H9 (cell line): ENCODE measurements around the gene EFCAB5. TPM values are rescaled to one million over a fixed set of nuclear protein-coding genes. Genes with fewer than 3 reads are reported as not detected.
"Not testable (repeated sequence)": the region's sequence is repeated elsewhere in the genome, so short reads cannot be mapped to it uniquely, and the experiment has no call there.

ENCODE experiments used
- DNase-seq: peaks from one replicate; pipeline ENCODE4 v3.0.0-alpha.2; 2017
- H2AFZ ChIP-seq: one replicate; pipeline ENCODE4 v1.6.1; 2013; ENCODE audit warnings: mild to moderate bottlenecking, low read length, control low read depth, moderate library complexity
- H2AK5ac ChIP-seq: 2 replicates; pipeline ENCODE4 v1.6.1; 2013; ENCODE audit warnings: low read length, control low read depth, mixed read lengths; ENCODE audit not compliant: insufficient read length
- H2BK120ac ChIP-seq: one replicate; pipeline ENCODE4 v1.6.1; 2013; ENCODE audit warnings: low read depth, mild to moderate bottlenecking, low read length, control low read depth, inconsistent platforms; ENCODE audit not compliant: poor library complexity, severe bottlenecking
- H2BK12ac ChIP-seq: 2 replicates; pipeline ENCODE4 v1.6.1; 2013; ENCODE audit warnings: low read length, control low read depth, mixed read lengths, low read depth; ENCODE audit not compliant: insufficient read length
- H2BK15ac ChIP-seq: 2 replicates; pipeline ENCODE4 v1.6.1; 2013; ENCODE audit warnings: low read depth, low read length, control low read depth
- H2BK20ac ChIP-seq: one replicate; pipeline ENCODE4 v1.6.1; 2013; ENCODE audit warnings: low read depth, mild to moderate bottlenecking, low read length, control low read depth, inconsistent platforms; ENCODE audit not compliant: poor library complexity, severe bottlenecking
- H2BK5ac ChIP-seq: 2 replicates; pipeline ENCODE4 v1.6.1; 2013; ENCODE audit warnings: low read length, control low read depth, mixed read lengths; ENCODE audit not compliant: insufficient read length
- H3K14ac ChIP-seq: 2 replicates; pipeline ENCODE4 v1.6.1; 2013; ENCODE audit warnings: low read length, control low read depth; ENCODE audit not compliant: insufficient read depth
- H3K18ac ChIP-seq: 2 replicates; pipeline ENCODE4 v1.6.1; 2013; ENCODE audit warnings: low read depth, mild to moderate bottlenecking, mixed read lengths, low read length, control low read depth; ENCODE audit not compliant: insufficient read length
- H3K23ac ChIP-seq: 2 replicates; pipeline ENCODE4 v1.6.1; 2013; ENCODE audit warnings: low read length, control low read depth, mixed read lengths, low read depth; ENCODE audit not compliant: insufficient read length
- H3K23me2 ChIP-seq: 2 replicates; pipeline ENCODE4 v1.6.1; 2013; ENCODE audit warnings: low read depth, mild to moderate bottlenecking, mixed read lengths, low read length, control low read depth; ENCODE audit not compliant: insufficient read length, poor library complexity, severe bottlenecking
- H3K27ac ChIP-seq: 2 replicates; pipeline ENCODE4 v1.5.1; 2013; ENCODE audit warnings: low read length, control low read depth, mixed read lengths, low read depth; ENCODE audit not compliant: insufficient read length
- H3K27me3 ChIP-seq: 2 replicates; pipeline ENCODE4 v1.6.1; 2013; ENCODE audit warnings: low read length, control low read depth, inconsistent platforms; ENCODE audit not compliant: insufficient read depth
- H3K4ac ChIP-seq: 2 replicates; pipeline ENCODE4 v1.6.1; 2013; ENCODE audit warnings: low read depth, mild to moderate bottlenecking, control low read depth, inconsistent platforms, low read length, moderate library complexity
- H3K4me1 ChIP-seq: 2 replicates; pipeline ENCODE4 v1.6.1; 2013; ENCODE audit warnings: low read length, control low read depth, inconsistent platforms; ENCODE audit not compliant: insufficient read depth
- H3K4me2 ChIP-seq: 2 replicates; pipeline ENCODE4 v1.6.1; 2013; ENCODE audit warnings: low read length, control low read depth, mixed read lengths; ENCODE audit not compliant: insufficient read length, insufficient read depth
- H3K56ac ChIP-seq: 2 replicates; pipeline ENCODE4 v1.6.1; 2013; ENCODE audit warnings: low read depth, mild to moderate bottlenecking, mixed read lengths, low read length, control low read depth; ENCODE audit not compliant: insufficient read length
- H3K79me1 ChIP-seq: 2 replicates; pipeline ENCODE4 v1.6.1; 2013; ENCODE audit warnings: low read depth, mild to moderate bottlenecking, moderate library complexity, low read length, control low read depth, inconsistent platforms; ENCODE audit not compliant: insufficient read depth, poor library complexity, severe bottlenecking
- H3K79me2 ChIP-seq: 2 replicates; pipeline ENCODE4 v1.6.1; 2013; ENCODE audit warnings: low read length, control low read depth, inconsistent platforms; ENCODE audit not compliant: insufficient read depth
- H3K9ac ChIP-seq: 2 replicates; pipeline ENCODE4 v1.6.1; 2013; ENCODE audit warnings: low read length, control low read depth, mixed read lengths; ENCODE audit not compliant: insufficient read length; ENCODE audit errors: extremely low read depth
- H3K9me3 ChIP-seq: one replicate; pipeline ENCODE4 v1.6.1; 2013; ENCODE audit warnings: low read depth, low read length, inconsistent platforms; ENCODE audit not compliant: control insufficient read depth
- H3T11ph ChIP-seq: one replicate; pipeline ENCODE4 v1.6.1; 2013; ENCODE audit warnings: mild to moderate bottlenecking, low read length, control low read depth, inconsistent platforms
- H4K20me1 ChIP-seq: one replicate; pipeline ENCODE4 v1.6.1; 2013; ENCODE audit not compliant: control insufficient read depth, insufficient read length, insufficient read depth
- H4K5ac ChIP-seq: 2 replicates; pipeline ENCODE4 v1.6.1; 2013; ENCODE audit warnings: low read depth, mild to moderate bottlenecking, mixed read lengths, low read length, control low read depth; ENCODE audit not compliant: insufficient read length
- H4K8ac ChIP-seq: replicated peaks from 2 replicates; pipeline ENCODE4 v1.6.1; 2013; ENCODE audit warnings: low read length, control low read depth, mixed read lengths, low read depth; ENCODE audit not compliant: insufficient read length
- H4K91ac ChIP-seq: 2 replicates; pipeline ENCODE4 v1.6.1; 2013; ENCODE audit warnings: low read depth, mild to moderate bottlenecking, moderate library complexity, mixed read lengths, low read length, control low read depth; ENCODE audit not compliant: insufficient read length
- H3K27ac Mint-ChIP-seq, 3 experiments: 2 replicates in 2 of 3; 3 replicates in 1 of 3; pipeline ENCODE4 v1.8.0; 2020 to 2021; ENCODE audit warnings: mixed read lengths in 3 of 3, mild to moderate bottlenecking in 1 of 3, moderate library complexity in 1 of 3
- H3K27me3 Mint-ChIP-seq: 2 replicates; pipeline ENCODE4 v1.8.0; 2021; ENCODE audit warnings: low read depth, mild to moderate bottlenecking, moderate library complexity, mixed read lengths
- H3K36me3 Mint-ChIP-seq, 3 experiments: 2 replicates in 2 of 3; 3 replicates in 1 of 3; pipeline ENCODE4 v1.8.0; 2020 to 2021; ENCODE audit warnings: low read depth in 3 of 3, mixed read lengths in 3 of 3; ENCODE audit not compliant: insufficient read depth in 1 of 3
- H3K4me1 Mint-ChIP-seq, 2 experiments: 2 replicates each; pipeline ENCODE4 v1.8.0; 2020; ENCODE audit warnings: mixed read lengths in 2 of 2
- H3K4me3 Mint-ChIP-seq, 2 experiments: 2 replicates in 1 of 2; 3 replicates in 1 of 2; pipeline ENCODE4 v1.8.0; 2020 to 2021; ENCODE audit warnings: mild to moderate bottlenecking in 2 of 2, mixed read lengths in 2 of 2, moderate library complexity in 1 of 2
- H3K9me3 Mint-ChIP-seq, 2 experiments: 2 replicates in 1 of 2; 3 replicates in 1 of 2; pipeline ENCODE4 v1.8.0; 2020; ENCODE audit warnings: mild to moderate bottlenecking in 2 of 2, mixed read lengths in 2 of 2, moderate library complexity in 1 of 2
- WGBS: extraction: QIAGEN DNeasy Blood & Tissue Kit; methylation state at CpG from one replicate; pipeline ENCODE4 v1.1.7; 2013; ENCODE audit warnings: missing lambda C conversion rate, low lambda C conversion rate, mixed read lengths; ENCODE audit not compliant: insufficient read length; ENCODE audit errors: extremely low coverage; 5-methylcytosine and 5-hydroxymethylcytosine counted together
- total RNA-seq: library from RNA; stranded (reverse); gene quantifications from 2 replicates; pipeline ENCODE4 v1.2.1, GENCODE V29; 2021
- TF ChIP-seq, protein P1 (sequence below): fragments of 200-600 bp; sonication (generic); conservative IDR thresholded peaks from 3 replicates; pipeline ENCODE4 v1.8.0; 2021; ENCODE audit warnings: antibody characterized with exemption, mild to moderate bottlenecking

Gene EFCAB5
- total RNA-seq, 1 experiment from 2014 or later: not detected

DNA sequence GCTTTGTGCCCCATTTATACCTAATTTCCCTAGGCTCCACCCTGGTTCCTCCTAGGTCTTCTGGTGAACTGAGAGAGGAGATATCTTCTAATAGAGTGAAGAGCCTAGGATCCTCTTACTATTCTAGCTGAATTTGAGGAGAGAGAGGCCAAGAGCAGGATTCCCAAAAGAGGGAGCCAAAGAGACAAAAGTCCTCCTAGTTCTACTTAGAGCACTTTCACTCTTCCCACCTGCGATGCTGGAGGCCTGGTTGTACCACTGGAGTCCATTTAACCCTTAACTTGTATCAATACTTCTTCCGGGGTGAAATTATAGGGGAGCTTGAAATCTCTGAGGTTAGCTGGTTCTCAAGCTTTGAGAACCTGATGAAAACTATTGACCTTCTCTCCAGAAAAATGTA lies 8.1 kb upstream of the EFCAB5 start:
- Histone ChIP-seq H3K56ac (no peak overlapping the region), H3K9me3 (no peaks in the 10 kb centered on the region), H2BK5ac (no peak overlapping the region), H4K91ac (no peak overlapping the region), H4K8ac (no peak overlapping the region), H3K27ac (no peak overlapping the region), H3K4me2 (no peak overlapping the region), H3K79me2 (peaks cover under 1% of the 10 kb centered on the region; the same call in 1 of the 2 replicates), H2AFZ (no peak overlapping the region), H3K27me3 (no peaks in the 10 kb centered on the region), H3K23ac (no peak overlapping the region), H3T11ph (no peak overlapping the region), H3K4me1 (no peaks in the 10 kb centered on the region; the same call in 1 of the 2 replicates), H2BK15ac (no peak overlapping the region), H3K9ac (no peak overlapping the region), H3K23me2 (peaks cover 11% of the 10 kb centered on the region), H2BK20ac (no peak overlapping the region), H2BK120ac (no peak overlapping the region), H2BK12ac (no peak overlapping the region), H3K18ac (no peak overlapping the region), H4K20me1 (no peaks in the 10 kb centered on the region), H3K79me1 (no peaks in the 10 kb centered on the region), H4K5ac (no peak overlapping the region), H3K14ac (no peak overlapping the region), H3K4ac (no peak overlapping the region), H2AK5ac (no peak overlapping the region)
- Mint-ChIP-seq H3K27ac (no peak overlapping the region), H3K4me3 (no peak overlapping the region), H3K9me3 (no peaks in the 10 kb centered on the region; a peak in 1 of 5 replicates), H3K4me1 (peaks cover 2 to 6% of the 10 kb centered on the region in 2 experiments), H3K36me3 (no peaks in the 10 kb centered on the region), H3K27me3 (peaks cover 2% of the 10 kb centered on the region; the same call in 1 of the 2 replicates)
- DNase-seq: peak; percentile 40
- no CpG with 5 or more reads among the region's 2 CpGs for WGBS
- TF ChIP-seq, protein P1, sequence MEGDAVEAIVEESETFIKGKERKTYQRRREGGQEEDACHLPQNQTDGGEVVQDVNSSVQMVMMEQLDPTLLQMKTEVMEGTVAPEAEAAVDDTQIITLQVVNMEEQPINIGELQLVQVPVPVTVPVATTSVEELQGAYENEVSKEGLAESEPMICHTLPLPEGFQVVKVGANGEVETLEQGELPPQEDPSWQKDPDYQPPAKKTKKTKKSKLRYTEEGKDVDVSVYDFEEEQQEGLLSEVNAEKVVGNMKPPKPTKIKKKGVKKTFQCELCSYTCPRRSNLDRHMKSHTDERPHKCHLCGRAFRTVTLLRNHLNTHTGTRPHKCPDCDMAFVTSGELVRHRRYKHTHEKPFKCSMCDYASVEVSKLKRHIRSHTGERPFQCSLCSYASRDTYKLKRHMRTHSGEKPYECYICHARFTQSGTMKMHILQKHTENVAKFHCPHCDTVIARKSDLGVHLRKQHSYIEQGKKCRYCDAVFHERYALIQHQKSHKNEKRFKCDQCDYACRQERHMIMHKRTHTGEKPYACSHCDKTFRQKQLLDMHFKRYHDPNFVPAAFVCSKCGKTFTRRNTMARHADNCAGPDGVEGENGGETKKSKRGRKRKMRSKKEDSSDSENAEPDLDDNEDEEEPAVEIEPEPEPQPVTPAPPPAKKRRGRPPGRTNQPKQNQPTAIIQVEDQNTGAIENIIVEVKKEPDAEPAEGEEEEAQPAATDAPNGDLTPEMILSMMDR: peak; percentile 62

DNA sequence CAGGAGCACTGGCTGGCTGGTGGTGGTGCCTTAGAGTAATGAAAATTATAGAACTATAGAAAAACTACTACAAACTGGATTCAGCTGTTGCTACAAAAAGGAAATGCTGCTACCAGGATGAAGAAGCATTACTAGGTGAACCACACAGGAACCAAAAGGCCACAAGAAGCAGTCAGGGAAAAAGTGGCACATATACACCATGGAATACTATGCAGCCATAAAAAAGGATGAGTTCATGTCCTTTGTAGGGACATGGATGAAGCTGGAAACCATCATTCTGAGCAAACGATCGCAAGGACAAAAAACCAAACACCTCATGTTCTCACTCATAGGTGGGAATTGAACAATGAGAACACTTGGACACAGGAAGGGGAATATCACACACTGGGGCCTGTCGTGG lies 5.5 kb upstream of the EFCAB5 start:
- not testable (repeated sequence) for H3K4me1 ChIP-seq, H3K4ac ChIP-seq, H3K18ac ChIP-seq, H3K23me2 ChIP-seq, H3K79me2 ChIP-seq, H3K4me1 Mint-ChIP-seq, H3K27me3 ChIP-seq, H3K36me3 Mint-ChIP-seq, H3K27ac Mint-ChIP-seq, H2BK5ac ChIP-seq, H3K9me3 Mint-ChIP-seq, H3K14ac ChIP-seq, H4K8ac ChIP-seq, H4K20me1 ChIP-seq, H3K9me3 ChIP-seq, H3K9ac ChIP-seq, H3K79me1 ChIP-seq, H2BK15ac ChIP-seq, DNase-seq, H2AK5ac ChIP-seq, H2BK120ac ChIP-seq, H3K23ac ChIP-seq, H2AFZ ChIP-seq, H4K91ac ChIP-seq, H4K5ac ChIP-seq, H2BK20ac ChIP-seq, H3K56ac ChIP-seq, H3K27ac ChIP-seq, H3K4me3 Mint-ChIP-seq, H3K27me3 Mint-ChIP-seq, H3K4me2 ChIP-seq, H2BK12ac ChIP-seq, H3T11ph ChIP-seq
- WGBS: no CpG with 5 or more reads among the region's 3 CpGs
